ENCODE measurements around the gene ATP6V0A4. TPM values are rescaled to one million over a fixed set of nuclear protein-coding genes. Genes with fewer than 3 reads are reported as not detected.

ATP6V0A4 gene
- total RNA-seq, 4 donors from 2014 or later, result not detected

- Histone ChIP-seq H3K4me1 (no peaks in the 10 kb centered on the region), H3K36me3 (no peaks in the 10 kb centered on the region), H3K27ac (no peak overlapping the region), H3K9me3 (no peaks in the 10 kb centered on the region), H3K27me3 (no peaks in the 10 kb centered on the region), H3K4me3 (peak overlapping the region in 1 of 4 donors; percentile 15)
- in situ Hi-C loops (cut with MboI; ENCODE audit: low sequenced_read_pairs in 4 of 4), result no loop called here
- no peak for ATAC-seq
- intact Hi-C loops (cut with DNase I; ENCODE audit: low total_unique reads), result no loop called here
- no peak for DNase-seq
- TF ChIP-seq CTCF (IDR thresholded peaks at IDR 0.05 in 4 of 5, conservative IDR thresholded peaks at IDR 0.05 in 1 of 5) (no peak), POLR2A (IDR thresholded peaks at IDR 0.05) (no peak)
Observed at GRCh38 chr7:138838166-138838565, 40.2 kb upstream of the ATP6V0A4 start.

GRCh38 chr7:138837627-138838026, 39.6 kb upstream of the ATP6V0A4 start:
- H3K9me3 ChIP-seq, result no peaks in the 10 kb centered on the region
- in situ Hi-C loops (cut with MboI; ENCODE audit: low sequenced_read_pairs in 4 of 4), result no loop called here
- H3K4me3 ChIP-seq, result peak overlapping the region in 1 of 4 donors; percentile 15
- intact Hi-C loops (cut with DNase I; ENCODE audit: low total_unique reads), result no loop called here
- no peak overlapping the region for H3K27ac ChIP-seq
- no peak for DNase-seq
- H3K4me1 ChIP-seq, result no peaks in the 10 kb centered on the region
- TF ChIP-seq CTCF (IDR thresholded peaks at IDR 0.05 in 4 of 5, conservative IDR thresholded peaks at IDR 0.05 in 1 of 5) (no peak), POLR2A (IDR thresholded peaks at IDR 0.05) (no peak)
- H3K27me3 ChIP-seq, result no peaks in the 10 kb centered on the region
- no peak for ATAC-seq
- H3K36me3 ChIP-seq, result no peaks in the 10 kb centered on the region

GRCh38 chr7:138835087-138835486, 37.1 kb upstream of the ATP6V0A4 start:
- intact Hi-C loops (cut with DNase I; ENCODE audit: low total_unique reads), result no loop called here

GRCh38 chr7:138834583-138834982, 36.6 kb upstream of the ATP6V0A4 start:
- Histone ChIP-seq H3K4me1 (no peaks in the 10 kb centered on the region), H3K9me3 (no peaks in the 10 kb centered on the region), H3K36me3 (no peaks in the 10 kb centered on the region), H3K27ac (no peak overlapping the region), H3K4me3 (no peak overlapping the region), H3K27me3 (no peaks in the 10 kb centered on the region)
- intact Hi-C loops (cut with DNase I; ENCODE audit: low total_unique reads) (no loop called here), in situ Hi-C loops (cut with MboI; ENCODE audit: low sequenced_read_pairs in 4 of 4) (no loop called here)
- no peak for DNase-seq
- no peak for ATAC-seq
- TF ChIP-seq POLR2A (IDR thresholded peaks at IDR 0.05) (no peak), CTCF (IDR thresholded peaks at IDR 0.05 in 4 of 5, conservative IDR thresholded peaks at IDR 0.05 in 1 of 5) (no peak)

More at GRCh38 chr7:138835087-138835486, 37.1 kb upstream of the ATP6V0A4 start:
- Histone ChIP-seq H3K9me3 (no peaks in the 10 kb centered on the region), H3K4me1 (no peaks in the 10 kb centered on the region), H3K36me3 (no peaks in the 10 kb centered on the region), H3K4me3 (no peak overlapping the region), H3K27ac (no peak overlapping the region), H3K27me3 (no peaks in the 10 kb centered on the region)
- in situ Hi-C loops (cut with MboI; ENCODE audit: low sequenced_read_pairs in 4 of 4), result no loop called here
- TF ChIP-seq POLR2A (IDR thresholded peaks at IDR 0.05) (no peak), CTCF (IDR thresholded peaks at IDR 0.05 in 4 of 5, conservative IDR thresholded peaks at IDR 0.05 in 1 of 5) (no peak)
- ATAC-seq (no peak), DNase-seq (no peak)

- Histone ChIP-seq H3K27me3 (no peaks in the 10 kb centered on the region), H3K27ac (no peak overlapping the region), H3K4me3 (no peak overlapping the region), H3K9me3 (no peaks in the 10 kb centered on the region), H3K4me1 (no peaks in the 10 kb centered on the region), H3K36me3 (no peaks in the 10 kb centered on the region)
- DNase-seq (no peak), ATAC-seq (no peak)
- no peak for TF ChIP-seq POLR2A (IDR thresholded peaks at IDR 0.05)
- no peak for TF ChIP-seq CTCF (IDR thresholded peaks at IDR 0.05 in 4 of 5, conservative IDR thresholded peaks at IDR 0.05 in 1 of 5)
- in situ Hi-C loops (cut with MboI; ENCODE audit: low sequenced_read_pairs in 4 of 4) (no loop called here), intact Hi-C loops (cut with DNase I; ENCODE audit: low total_unique reads) (no loop called here)
Observed at GRCh38 chr7:138833596-138833995, 35.6 kb upstream of the ATP6V0A4 start.
